ENCODE measurements around the gene MYOZ2. TPM values are rescaled to one million over a fixed set of nuclear protein-coding genes. Genes with fewer than 3 reads are reported as not detected.

Gene MYOZ2
- total RNA-seq, 2 experiments from 2014 or later, result not detected

- Histone ChIP-seq H3K36me3 (ENCODE audit: insufficient read depth, low read length) (no peaks in the 10 kb centered on the region), H3K27ac (ENCODE audit: low read depth in 1 of 2, low read length in 2 of 2) (no peak overlapping the region), H3K4me1 (ENCODE audit: insufficient read depth, low read length) (no peaks in the 10 kb centered on the region), H3K27me3 (ENCODE audit: control insufficient read depth in 1 of 2, insufficient read depth in 2 of 2, low read length in 2 of 2) (no peaks in the 10 kb centered on the region), H3K9me3 (ENCODE audit: control insufficient read depth in 1 of 2, insufficient read depth in 1 of 2, low read length in 2 of 2) (no peaks in the 10 kb centered on the region), H3K4me3 (ENCODE audit: low read length) (no peak overlapping the region)
- DNase-seq (no peak), ATAC-seq (ENCODE audit: poor library complexity) (no peak)
- H3K4me1 Mint-ChIP-seq (ENCODE audit: low read depth), result no peaks in the 10 kb centered on the region
- no peak for TF ChIP-seq CTCF (IDR thresholded peaks at IDR 0.05)
- no peaks in the 10 kb centered on the region for H3K9me3 Mint-ChIP-seq
- ChIA-PET CTCF (no interaction called here), POLR2A (no interaction called here)
- no peak overlapping the region for H3K4me3 Mint-ChIP-seq
- no peaks in the 10 kb centered on the region for H3K36me3 Mint-ChIP-seq (ENCODE audit: low read depth)
- H3K27me3 Mint-ChIP-seq, result no peaks in the 10 kb centered on the region
- no peak overlapping the region for H3K27ac Mint-ChIP-seq
- intact Hi-C loops (cut with DNase I, micrococcal nuclease), result no loop called here
These were observed 5.1 kb upstream of the MYOZ2 start for GRCh38 chr4:119130365-119131065.

- no peaks in the 10 kb centered on the region for H3K4me1 Mint-ChIP-seq (ENCODE audit: low read depth)
- no peak for DNase-seq
- Histone ChIP-seq H3K4me1 (ENCODE audit: insufficient read depth, low read length) (no peaks in the 10 kb centered on the region), H3K27me3 (ENCODE audit: control insufficient read depth in 1 of 2, insufficient read depth in 2 of 2, low read length in 2 of 2) (no peaks in the 10 kb centered on the region), H3K9me3 (ENCODE audit: control insufficient read depth in 1 of 2, insufficient read depth in 1 of 2, low read length in 2 of 2) (no peaks in the 10 kb centered on the region), H3K4me3 (ENCODE audit: low read length) (no peak overlapping the region), H3K27ac (ENCODE audit: low read depth in 1 of 2, low read length in 2 of 2) (no peak overlapping the region), H3K36me3 (ENCODE audit: insufficient read depth, low read length) (no peaks in the 10 kb centered on the region)
- H3K4me3 Mint-ChIP-seq, result no peak overlapping the region
- no peaks in the 10 kb centered on the region for H3K9me3 Mint-ChIP-seq
- ATAC-seq (ENCODE audit: poor library complexity), result no peak
- no peak for TF ChIP-seq CTCF (IDR thresholded peaks at IDR 0.05)
- H3K36me3 Mint-ChIP-seq (ENCODE audit: low read depth), result no peaks in the 10 kb centered on the region
- intact Hi-C loops (cut with DNase I, micrococcal nuclease), result no loop called here
- ChIA-PET CTCF (no interaction called here), POLR2A (no interaction called here)
- H3K27me3 Mint-ChIP-seq, result no peaks in the 10 kb centered on the region
- H3K27ac Mint-ChIP-seq, result no peak overlapping the region
These were observed 4.5 kb upstream of the MYOZ2 start for GRCh38 chr4:119131164-119131563.

GRCh38 chr4:119132306-119132705 is 3.3 kb upstream of the MYOZ2 start:
- CTCF ChIA-PET, result no interaction called here
- POLR2A ChIA-PET, result no interaction called here
- Histone ChIP-seq H3K27ac (ENCODE audit: low read depth in 1 of 2, low read length in 2 of 2) (no peak overlapping the region), H3K4me3 (ENCODE audit: low read length) (no peak overlapping the region), H3K36me3 (ENCODE audit: insufficient read depth, low read length) (no peaks in the 10 kb centered on the region), H3K4me1 (ENCODE audit: insufficient read depth, low read length) (no peaks in the 10 kb centered on the region), H3K9me3 (ENCODE audit: control insufficient read depth in 1 of 2, insufficient read depth in 1 of 2, low read length in 2 of 2) (no peaks in the 10 kb centered on the region), H3K27me3 (ENCODE audit: control insufficient read depth in 1 of 2, insufficient read depth in 2 of 2, low read length in 2 of 2) (no peaks in the 10 kb centered on the region)
- no peaks in the 10 kb centered on the region for H3K36me3 Mint-ChIP-seq (ENCODE audit: low read depth)
- no peak for ATAC-seq (ENCODE audit: poor library complexity)
- no peaks in the 10 kb centered on the region for H3K27me3 Mint-ChIP-seq
- no peak for TF ChIP-seq CTCF (IDR thresholded peaks at IDR 0.05)
- no peak overlapping the region for H3K4me3 Mint-ChIP-seq
- no peaks in the 10 kb centered on the region for H3K9me3 Mint-ChIP-seq
- no peak for DNase-seq
- H3K4me1 Mint-ChIP-seq (ENCODE audit: low read depth), result peaks cover 2% of the 10 kb centered on the region
- intact Hi-C loops (cut with DNase I, micrococcal nuclease), result no loop called here
- no peak overlapping the region for H3K27ac Mint-ChIP-seq
